ENCODE measurements around the gene SUPT3H. TPM values are rescaled to one million over a fixed set of nuclear protein-coding genes. Genes with fewer than 3 reads are reported as not detected.

The SUPT3H gene
- polyA plus RNA-seq, 3 donors, result 2.4 to 3.5 (median 2.5) TPM

DNA sequence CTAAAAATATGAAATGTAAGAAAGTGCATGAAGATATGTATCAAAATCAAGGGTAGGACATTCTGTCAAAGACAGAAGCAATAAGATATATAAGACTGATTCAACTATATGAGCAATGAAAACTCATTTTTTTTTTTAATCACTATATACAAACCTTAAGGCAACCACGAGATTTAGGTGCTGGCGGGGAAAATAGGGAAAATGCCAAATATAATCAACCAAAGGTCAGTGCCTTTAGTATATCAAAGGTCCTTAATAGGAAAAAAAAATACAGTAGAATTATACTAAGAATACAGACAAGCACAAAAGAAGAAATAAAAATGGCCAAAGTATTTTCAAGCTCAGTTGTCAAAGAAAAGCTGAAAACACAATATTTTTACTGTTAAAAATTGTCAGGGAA lies 24.1 kb downstream of the SUPT3H start:
- no peaks in the 10 kb centered on the region for H4K20me1 ChIP-seq (ENCODE audit: insufficient read depth, low read length)
- H3K36me3 ChIP-seq (replicated peaks in 1 of 2; ENCODE audit: control insufficient read depth in 1 of 2, insufficient read depth in 2 of 2, low read length in 2 of 2), result no peaks in the 10 kb centered on the region
- no peaks in the 10 kb centered on the region for H3K9me3 ChIP-seq (replicated peaks in 1 of 2; ENCODE audit: control insufficient read depth in 1 of 2, insufficient read depth in 1 of 2, low read length in 2 of 2)
- no peaks in the 10 kb centered on the region for H3K79me2 ChIP-seq (ENCODE audit: insufficient read depth, low read length)
- no peak overlapping the region for H3K4me3 ChIP-seq (replicated peaks in 1 of 3; ENCODE audit: low read depth in 2 of 3, low read length in 3 of 3)
- no CpG with 5 or more reads among the region's 2 CpGs for WGBS (ENCODE audit: insufficient coverage)
- H3K4me1 ChIP-seq (ENCODE audit: control insufficient read depth in 1 of 2, insufficient read depth in 2 of 2, low read length in 2 of 2), result no peaks in the 10 kb centered on the region
- Mint-ChIP-seq H3K4me3 (no peak overlapping the region), H3K27ac (no peak overlapping the region), H3K36me3 (no peaks in the 10 kb centered on the region), H3K4me1 (no peaks in the 10 kb centered on the region), H3K9me3 (no peaks in the 10 kb centered on the region), H3K27me3 (ENCODE audit: low read depth in 3 of 3) (no peaks in the 10 kb centered on the region)
- H2AFZ ChIP-seq (ENCODE audit: insufficient read depth, low read depth, low read length, poor library complexity, severe bottlenecking), result no peak overlapping the region
- H3K27ac ChIP-seq (ENCODE audit: low read depth in 1 of 2, low read length in 2 of 2), result no peak overlapping the region
- intact Hi-C loops (cut with micrococcal nuclease), result no loop called here
- no peak overlapping the region for H3K9ac ChIP-seq (ENCODE audit: insufficient read depth, low read length, poor library complexity, severe bottlenecking)
- no peak for DNase-seq
- no peaks in the 10 kb centered on the region for H3K27me3 ChIP-seq (ENCODE audit: control insufficient read depth in 2 of 2, insufficient read depth in 2 of 2, low read length in 2 of 2)
- no peak overlapping the region for H3K4me2 ChIP-seq (replicated peaks; ENCODE audit: extremely low read depth, low read length, poor library complexity, severe bottlenecking)
- TF ChIP-seq, protein P1, sequence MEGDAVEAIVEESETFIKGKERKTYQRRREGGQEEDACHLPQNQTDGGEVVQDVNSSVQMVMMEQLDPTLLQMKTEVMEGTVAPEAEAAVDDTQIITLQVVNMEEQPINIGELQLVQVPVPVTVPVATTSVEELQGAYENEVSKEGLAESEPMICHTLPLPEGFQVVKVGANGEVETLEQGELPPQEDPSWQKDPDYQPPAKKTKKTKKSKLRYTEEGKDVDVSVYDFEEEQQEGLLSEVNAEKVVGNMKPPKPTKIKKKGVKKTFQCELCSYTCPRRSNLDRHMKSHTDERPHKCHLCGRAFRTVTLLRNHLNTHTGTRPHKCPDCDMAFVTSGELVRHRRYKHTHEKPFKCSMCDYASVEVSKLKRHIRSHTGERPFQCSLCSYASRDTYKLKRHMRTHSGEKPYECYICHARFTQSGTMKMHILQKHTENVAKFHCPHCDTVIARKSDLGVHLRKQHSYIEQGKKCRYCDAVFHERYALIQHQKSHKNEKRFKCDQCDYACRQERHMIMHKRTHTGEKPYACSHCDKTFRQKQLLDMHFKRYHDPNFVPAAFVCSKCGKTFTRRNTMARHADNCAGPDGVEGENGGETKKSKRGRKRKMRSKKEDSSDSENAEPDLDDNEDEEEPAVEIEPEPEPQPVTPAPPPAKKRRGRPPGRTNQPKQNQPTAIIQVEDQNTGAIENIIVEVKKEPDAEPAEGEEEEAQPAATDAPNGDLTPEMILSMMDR (IDR thresholded peaks at IDR 0.05), result no peak

DNA sequence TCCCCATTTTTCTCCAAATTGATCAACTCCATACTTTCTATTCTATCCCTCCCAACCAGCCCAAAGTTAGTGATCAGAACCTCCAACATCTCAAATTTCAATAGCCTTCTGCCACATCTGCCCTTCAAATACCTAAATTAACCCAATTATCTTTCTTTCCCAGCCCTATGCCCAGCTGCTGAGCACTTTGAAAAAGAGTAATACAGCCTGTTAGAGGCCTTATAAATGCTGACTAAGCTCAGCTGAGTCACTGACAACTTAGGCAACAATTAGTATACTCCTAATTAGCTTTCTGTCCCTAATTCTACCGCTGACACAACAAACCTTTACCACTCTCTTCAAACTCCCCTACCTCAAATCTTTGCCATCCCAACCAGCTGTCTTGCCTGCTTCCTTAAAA lies 26.1 kb downstream of the SUPT3H start:
- intact Hi-C loops (cut with micrococcal nuclease), result no loop called here
- no peak overlapping the region for H3K4me3 Mint-ChIP-seq
- no peaks in the 10 kb centered on the region for H3K4me1 Mint-ChIP-seq
- Histone ChIP-seq H3K36me3 (replicated peaks in 1 of 2; ENCODE audit: control insufficient read depth in 1 of 2, insufficient read depth in 2 of 2, low read length in 2 of 2) (no peaks in the 10 kb centered on the region), H4K20me1 (ENCODE audit: insufficient read depth, low read length) (no peaks in the 10 kb centered on the region), H3K9ac (ENCODE audit: insufficient read depth, low read length, poor library complexity, severe bottlenecking) (no peak overlapping the region), H3K4me1 (ENCODE audit: control insufficient read depth in 1 of 2, insufficient read depth in 2 of 2, low read length in 2 of 2) (no peaks in the 10 kb centered on the region), H3K4me2 (replicated peaks; ENCODE audit: extremely low read depth, low read length, poor library complexity, severe bottlenecking) (no peak overlapping the region), H3K79me2 (ENCODE audit: insufficient read depth, low read length) (no peaks in the 10 kb centered on the region), H3K27me3 (ENCODE audit: control insufficient read depth in 2 of 2, insufficient read depth in 2 of 2, low read length in 2 of 2) (no peaks in the 10 kb centered on the region), H3K4me3 (replicated peaks in 1 of 3; ENCODE audit: low read depth in 2 of 3, low read length in 3 of 3) (no peak overlapping the region), H2AFZ (ENCODE audit: insufficient read depth, low read depth, low read length, poor library complexity, severe bottlenecking) (no peak overlapping the region), H3K9me3 (replicated peaks in 1 of 2; ENCODE audit: control insufficient read depth in 1 of 2, insufficient read depth in 1 of 2, low read length in 2 of 2) (no peaks in the 10 kb centered on the region), H3K27ac (ENCODE audit: low read depth in 1 of 2, low read length in 2 of 2) (no peak overlapping the region)
- WGBS (ENCODE audit: insufficient coverage), result no CpG with 5 or more reads among the region's 1 CpG
- H3K36me3 Mint-ChIP-seq, result no peaks in the 10 kb centered on the region
- no peaks in the 10 kb centered on the region for H3K9me3 Mint-ChIP-seq
- TF ChIP-seq, protein P1 (IDR thresholded peaks at IDR 0.05), result no peak
- no peak overlapping the region for H3K27ac Mint-ChIP-seq
- no peaks in the 10 kb centered on the region for H3K27me3 Mint-ChIP-seq (ENCODE audit: low read depth in 3 of 3)
- no peak for DNase-seq
